HepG2 (cell line): ENCODE data around the gene PTPRCAP. TPM values are rescaled to one million over a fixed set of nuclear protein-coding genes. Genes with fewer than 3 reads are reported as not detected.
A peak's percentile ranks its signal among the peaks of the same experiment; 100 is the strongest.

Experiments
- ATAC-seq: fragments of 200-7000 bp; cut with Tn5 transposase; 3 replicates; pipeline ENCODE4 v1.9.1; 2020; ENCODE audit warnings: mild to moderate bottlenecking, moderate library complexity
- BruUV-seq: library from RNA; stranded (reverse); fragments of 400-500 nt; replicated peaks from 2 replicates; lab custom pipeline; 2021; lab: Mats Ljungman, UMichigan
- CTCF ChIA-PET: fragments of 300-600 bp; formaldehyde crosslinking; extraction: SDS; loops from one replicate; lab custom pipeline; 2021; ENCODE audit warnings: low total read pairs, inconsistent platforms, low intra/inter-chr PET ratio; lab: Yijun Ruan, JAX
- POLR2A ChIA-PET: fragments of 350-600 bp; sonication (Branson Sonifier 250); formaldehyde crosslinking; loops from one replicate; lab custom pipeline; 2020; ENCODE audit warnings: antibody characterized with exemption, inconsistent platforms; lab: Yijun Ruan, JAX
- DNase-seq: peaks from one replicate; pipeline ENCODE4 v3.0.0-alpha.2; 2015; ENCODE audit warnings: low spot score
- FAIRE-seq: peaks from 3 replicates; lab custom pipeline; 2011; peaks lifted over from hg19 to GRCh38; lab: Jason Lieb, UNC
- H2AFZ ChIP-seq: one replicate; pipeline ENCODE4 v1.6.1; 2011; ENCODE audit warnings: low read length, inconsistent platforms
- H3K27ac ChIP-seq: fragments of 300-600 bp; 3 replicates; pipeline ENCODE4 v1.8.0; 2011; ENCODE audit warnings: mixed run types, mild to moderate bottlenecking, mixed read lengths, low read length, inconsistent platforms; ENCODE audit not compliant: insufficient read depth; ENCODE audit errors: extremely low read length
- H3K27me3 ChIP-seq, 2 experiments: fragments of 200-600 bp in 1 of 2; 2 replicates in 1 of 2; 3 replicates in 1 of 2; pipeline versions ENCODE4 v1.6.0 to v1.8.0; 2011; ENCODE audit warnings: low read length in 2 of 2, mild to moderate bottlenecking in 2 of 2, moderate library complexity in 2 of 2, inconsistent platforms in 1 of 2; ENCODE audit not compliant: insufficient read depth in 2 of 2, control insufficient read depth in 1 of 2
- H3K36me3 ChIP-seq, 2 experiments: fragments of 200-600 bp in 1 of 2; replicated peaks in 1 of 2; 2 replicates in 1 of 2; 3 replicates in 1 of 2; pipeline versions ENCODE4 v1.5.1 to v1.8.0; 2011; ENCODE audit warnings: low read length in 2 of 2, inconsistent platforms in 1 of 2; ENCODE audit not compliant: insufficient read depth in 2 of 2, control insufficient read depth in 1 of 2
- H3K4me1 ChIP-seq: 2 replicates; pipeline ENCODE4 v1.5.1; 2012; ENCODE audit warnings: low read length, inconsistent platforms; ENCODE audit not compliant: insufficient read depth
- H3K4me2 ChIP-seq: 2 replicates; pipeline ENCODE4 v1.6.0; 2011; ENCODE audit warnings: low read depth, low read length, inconsistent platforms
- H3K4me3 ChIP-seq, 3 experiments: fragments of 200-600 bp in 1 of 3; sonication (generic), shearing (Covaris generic) in 1 of 3; replicated peaks in 1 of 3; 2 replicates each; pipeline ENCODE4 v1.5.1; 2011 to 2016; ENCODE audit warnings: low read length in 3 of 3, inconsistent platforms in 2 of 3, low read depth in 2 of 3, mild to moderate bottlenecking in 2 of 3, control low read depth in 1 of 3, mixed read lengths in 1 of 3; ENCODE audit not compliant: insufficient read depth in 1 of 3
- H3K79me2 ChIP-seq: one replicate; pipeline ENCODE4 v1.6.1; 2011; ENCODE audit warnings: low read length, inconsistent platforms; ENCODE audit not compliant: insufficient read depth
- H3K9ac ChIP-seq: 2 replicates; pipeline ENCODE4 v1.6.0; 2011; ENCODE audit warnings: mild to moderate bottlenecking, low read depth, low read length, inconsistent platforms; ENCODE audit not compliant: insufficient read depth
- H3K9me3 ChIP-seq: 2 replicates; pipeline ENCODE4 v1.5.1; 2012; ENCODE audit warnings: mild to moderate bottlenecking, low read length
- H4K20me1 ChIP-seq: 2 replicates; pipeline ENCODE4 v1.6.0; 2011; ENCODE audit warnings: inconsistent platforms, mild to moderate bottlenecking, low read length, moderate library complexity; ENCODE audit not compliant: insufficient read depth
- BCL6 ChIP-seq: IDR thresholded peaks from 2 replicates; pipeline ENCODE4 v1.6.1; 2016; ENCODE audit warnings: missing genetic modification reagents, missing compliant biosample characterization
- ESRRA ChIP-seq: sonication (generic); formaldehyde crosslinking; IDR thresholded peaks from 2 replicates; pipeline ENCODE4 v1.5.1; 2020; ENCODE audit warnings: mild to moderate bottlenecking, low read depth, missing genetic modification reagents
- HNF4A ChIP-seq: sonication (generic); formaldehyde crosslinking; IDR thresholded peaks from 2 replicates; pipeline ENCODE4 v1.4.0; 2020; ENCODE audit warnings: missing genetic modification reagents
- KLF16 ChIP-seq, 2 experiments: sonication (generic) in 1 of 2; formaldehyde crosslinking in 1 of 2; IDR thresholded peaks; 2 replicates each; pipeline versions ENCODE4 v1.6.1 to v1.8.0; 2016 to 2023; ENCODE audit warnings: missing genetic modification reagents in 2 of 2, missing compliant biosample characterization in 1 of 2
- NCOR1 ChIP-seq: fragments of 200-600 bp; sonication (generic); IDR thresholded peaks from 2 replicates; pipeline ENCODE4 v1.7.0; 2017; ENCODE audit warnings: antibody characterized with exemption, low read length, borderline replicate concordance
- NR2C2 ChIP-seq: sonication (generic); formaldehyde crosslinking; IDR thresholded peaks from 2 replicates; pipeline ENCODE4 v1.4.0; 2020; ENCODE audit warnings: missing genetic modification reagents, mild to moderate bottlenecking, moderate library complexity, borderline replicate concordance
- NR2F1 ChIP-seq, 2 experiments: fragments of 450-650 bp in 1 of 2; formaldehyde crosslinking in 1 of 2; IDR thresholded peaks; 2 replicates each; pipeline versions ENCODE4 v1.5.0 to v1.6.1; 2016 to 2020; ENCODE audit warnings: mild to moderate bottlenecking in 1 of 2, missing compliant biosample characterization in 1 of 2, missing genetic modification reagents in 1 of 2, moderate library complexity in 1 of 2
- NR2F2 ChIP-seq: IDR thresholded peaks from 2 replicates; pipeline ENCODE4 v1.6.1; 2012; ENCODE audit warnings: low read depth, inconsistent platforms, borderline replicate concordance
- NR2F6 ChIP-seq, 2 experiments: IDR thresholded peaks; 2 replicates each; pipeline ENCODE4 v1.6.1; 2016; ENCODE audit warnings: antibody characterized with exemption in 1 of 2, mild to moderate bottlenecking in 1 of 2
- RARA ChIP-seq: IDR thresholded peaks from 2 replicates; pipeline ENCODE4 v1.6.1; 2016; ENCODE audit warnings: missing genetic modification reagents, missing compliant biosample characterization
- RXRB ChIP-seq: IDR thresholded peaks from 2 replicates; pipeline ENCODE4 v1.6.1; 2016; ENCODE audit warnings: borderline replicate concordance, missing genetic modification reagents, missing compliant biosample characterization
- SATB2 ChIP-seq: sonication (generic); formaldehyde crosslinking; IDR thresholded peaks from 2 replicates; pipeline ENCODE4 v1.5.0; 2020; ENCODE audit warnings: missing genetic modification reagents
- ZFP41 ChIP-seq: sonication (generic); formaldehyde crosslinking; IDR thresholded peaks from 2 replicates; pipeline ENCODE4 v1.4.0; 2020; ENCODE audit warnings: mild to moderate bottlenecking, missing genetic modification reagents, borderline replicate concordance
- ZNF326 ChIP-seq: sonication (generic); formaldehyde crosslinking; IDR thresholded peaks from 2 replicates; pipeline ENCODE4 v1.4.0; 2020; ENCODE audit warnings: missing genetic modification reagents, borderline replicate concordance
- ZNF546 ChIP-seq: sonication (generic); formaldehyde crosslinking; conservative IDR thresholded peaks from 2 replicates; pipeline ENCODE4 v1.8.1; 2023; ENCODE audit warnings: mild to moderate bottlenecking, missing genetic modification reagents
- ZSCAN20 ChIP-seq: sonication (generic); formaldehyde crosslinking; IDR thresholded peaks from 2 replicates; pipeline ENCODE4 v1.4.0; 2020; ENCODE audit warnings: missing genetic modification reagents, mild to moderate bottlenecking, borderline replicate concordance
- WGBS: methylation state at CpG from one replicate; pipeline ENCODE4 v1.1.6; 2017; ENCODE audit warnings: low lambda C conversion rate; 5-methylcytosine and 5-hydroxymethylcytosine counted together
- in situ Hi-C: cut with HindIII; loops from 2 replicates; pipeline ENCODE4 v1.10.0; 2017; ENCODE audit warnings: low pct_unique_long_range_greater_than_20kb; ENCODE audit not compliant: extremely low pct_ligation_motif_present
- intact Hi-C: fragments of 100-400 bp; cut with micrococcal nuclease; formaldehyde crosslinking; loops from one replicate; pipeline ENCODE4 v1.10.0; 2022; ENCODE audit not compliant: unreplicated experiment
- polyA plus RNA-seq, 8 experiments: library from polyadenylated mRNA; depleted of rRNA in 3 of 8; stranded (reverse) in 7 of 8; unstranded in 1 of 8; fragments of >200 nt; fragmentation: Illumina TruSeq in 4 of 8; extraction: Trizol in 4 of 8; gene quantifications; 2 replicates each; pipeline versions ENCODE4 v1.2.1 to v1.2.3, GENCODE V29; 2011 to 2016; ENCODE audit warnings: low read depth in 4 of 8, missing spikeins in 1 of 8, mixed read lengths in 1 of 8; ENCODE audit not compliant: insufficient read depth in 1 of 8
- total RNA-seq, 5 experiments: library from RNA; depleted of rRNA; stranded (reverse); fragments of >200 nt; fragmentation: Illumina TruSeq; extraction: Trizol; gene quantifications; 2 replicates each; pipeline ENCODE4 v1.2.3, GENCODE V29; 2016; ENCODE audit warnings: low read depth in 1 of 5
- TF ChIP-seq, protein P1 (sequence below): sonication (generic); formaldehyde crosslinking; IDR thresholded peaks from 2 replicates; pipeline ENCODE4 v1.4.0; 2020; ENCODE audit warnings: mild to moderate bottlenecking, missing genetic modification reagents
- TF ChIP-seq, protein P2 (sequence below): sonication (generic); formaldehyde crosslinking; IDR thresholded peaks from 2 replicates; pipeline ENCODE4 v1.5.1; 2020; ENCODE audit warnings: missing genetic modification reagents, mild to moderate bottlenecking, borderline replicate concordance

Gene PTPRCAP
- total and polyA plus RNA-seq, 2 of the 13 experiments (the other 11 are each of a cell fraction or from before 2014, with no cell fraction given) = 0.60 to 0.70 TPM

DNA sequence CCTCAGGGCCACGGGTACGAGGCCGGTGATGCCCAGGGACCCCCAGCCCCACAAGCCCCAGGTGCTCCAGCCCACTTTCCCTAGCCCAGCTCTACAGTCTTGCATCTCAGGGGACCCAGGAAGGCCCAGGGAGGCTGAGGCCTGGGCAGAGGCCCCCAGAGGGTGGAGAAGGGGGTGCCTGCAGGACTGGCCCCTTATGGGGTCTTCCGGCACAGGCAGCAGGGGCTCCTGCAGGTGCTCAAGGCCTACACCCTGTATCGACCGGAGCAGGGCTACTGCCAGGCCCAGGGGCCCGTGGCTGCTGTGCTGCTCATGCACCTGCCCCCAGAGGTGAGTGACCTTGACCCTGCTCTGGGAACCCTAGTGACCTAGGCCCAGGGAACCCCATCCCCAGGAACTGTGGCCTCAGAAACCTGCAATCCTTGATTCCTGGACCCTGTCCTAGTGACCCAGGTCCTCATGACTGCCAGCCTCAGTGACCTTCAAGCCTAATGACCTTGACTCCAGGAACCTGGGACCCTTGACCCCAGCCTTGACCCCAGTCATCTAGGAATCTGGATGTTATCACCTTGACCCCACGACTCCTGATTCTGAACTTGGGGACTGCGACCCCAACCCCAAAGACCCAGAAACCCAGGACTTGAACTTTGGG, 31.7 kb downstream of the PTPRCAP start:
- Histone ChIP-seq H3K9me3 (no peaks in the 10 kb centered on the region), H3K4me3 (no peak overlapping the region), H3K36me3 (no peaks in the 10 kb centered on the region), H3K4me2 (no peak overlapping the region), H3K27ac (no peak overlapping the region), H3K9ac (no peak overlapping the region), H4K20me1 (no peaks in the 10 kb centered on the region), H3K27me3 (peaks cover 2 to 7% of the 10 kb centered on the region in 2 experiments; a peak in 1 of 5 replicates), H3K79me2 (peaks cover 5% of the 10 kb centered on the region), H2AFZ (no peak overlapping the region), H3K4me1 (peaks cover 61% of the 10 kb centered on the region)
- intact Hi-C loops (no loop called here), in situ Hi-C loops (no loop called here)
- DNase-seq = no peak
- no peak for ATAC-seq
- WGBS = no CpG with 5 or more reads among the region's 9 CpGs
- BruUV-seq = no TSS peak
- POLR2A ChIA-PET = interaction anchor here (6.2 kb wide), 1 partner anchor 14 kb away, joined by 78 read pairs; no protein-coding TSS in a partner anchor
- no peak for FAIRE-seq
- CTCF ChIA-PET = no interaction called here
- TF ChIP-seq NR2F6 (IDR thresholded peaks at IDR 0.05) = peak; percentile 73; the same call in 1 of the 2 replicates
- peak; percentile 70 for TF ChIP-seq NR2F6 (CRISPR knock-in tag; IDR thresholded peaks at IDR 0.05)
- no peak for TF ChIP-seq ZNF326 (CRISPR knock-in tag)
- peak; percentile 79 for TF ChIP-seq RARA (CRISPR knock-in tag)
- peak; percentile 86 for TF ChIP-seq BCL6 (CRISPR knock-in tag)
- 0 out of 2 replicates have a peak, but pooled peaks have one; percentile 61 for TF ChIP-seq NR2F2
- TF ChIP-seq, protein P1, sequence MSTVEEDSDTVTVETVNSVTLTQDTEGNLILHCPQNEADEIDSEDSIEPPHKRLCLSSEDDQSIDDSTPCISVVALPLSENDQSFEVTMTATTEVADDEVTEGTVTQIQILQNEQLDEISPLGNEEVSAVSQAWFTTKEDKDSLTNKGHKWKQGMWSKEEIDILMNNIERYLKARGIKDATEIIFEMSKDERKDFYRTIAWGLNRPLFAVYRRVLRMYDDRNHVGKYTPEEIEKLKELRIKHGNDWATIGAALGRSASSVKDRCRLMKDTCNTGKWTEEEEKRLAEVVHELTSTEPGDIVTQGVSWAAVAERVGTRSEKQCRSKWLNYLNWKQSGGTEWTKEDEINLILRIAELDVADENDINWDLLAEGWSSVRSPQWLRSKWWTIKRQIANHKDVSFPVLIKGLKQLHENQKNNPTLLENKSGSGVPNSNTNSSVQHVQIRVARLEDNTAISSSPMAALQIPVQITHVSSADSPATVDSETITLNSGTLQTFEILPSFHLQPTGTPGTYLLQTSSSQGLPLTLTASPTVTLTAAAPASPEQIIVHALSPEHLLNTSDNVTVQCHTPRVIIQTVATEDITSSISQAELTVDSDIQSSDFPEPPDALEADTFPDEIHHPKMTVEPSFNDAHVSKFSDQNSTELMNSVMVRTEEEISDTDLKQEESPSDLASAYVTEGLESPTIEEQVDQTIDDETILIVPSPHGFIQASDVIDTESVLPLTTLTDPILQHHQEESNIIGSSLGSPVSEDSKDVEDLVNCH (CRISPR knock-in tag) = no peak
- no peak for TF ChIP-seq ZNF546
- peak; percentile 47 for TF ChIP-seq HNF4A
- TF ChIP-seq, protein P2, sequence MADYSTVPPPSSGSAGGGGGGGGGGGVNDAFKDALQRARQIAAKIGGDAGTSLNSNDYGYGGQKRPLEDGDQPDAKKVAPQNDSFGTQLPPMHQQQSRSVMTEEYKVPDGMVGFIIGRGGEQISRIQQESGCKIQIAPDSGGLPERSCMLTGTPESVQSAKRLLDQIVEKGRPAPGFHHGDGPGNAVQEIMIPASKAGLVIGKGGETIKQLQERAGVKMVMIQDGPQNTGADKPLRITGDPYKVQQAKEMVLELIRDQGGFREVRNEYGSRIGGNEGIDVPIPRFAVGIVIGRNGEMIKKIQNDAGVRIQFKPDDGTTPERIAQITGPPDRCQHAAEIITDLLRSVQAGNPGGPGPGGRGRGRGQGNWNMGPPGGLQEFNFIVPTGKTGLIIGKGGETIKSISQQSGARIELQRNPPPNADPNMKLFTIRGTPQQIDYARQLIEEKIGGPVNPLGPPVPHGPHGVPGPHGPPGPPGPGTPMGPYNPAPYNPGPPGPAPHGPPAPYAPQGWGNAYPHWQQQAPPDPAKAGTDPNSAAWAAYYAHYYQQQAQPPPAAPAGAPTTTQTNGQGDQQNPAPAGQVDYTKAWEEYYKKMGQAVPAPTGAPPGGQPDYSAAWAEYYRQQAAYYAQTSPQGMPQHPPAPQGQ (CRISPR knock-in tag) = no peak
- peak; percentile 59 for TF ChIP-seq NR2C2 (CRISPR knock-in tag)
- no peak for TF ChIP-seq SATB2 (CRISPR knock-in tag)
- TF ChIP-seq KLF16 (CRISPR knock-in tag; IDR thresholded peaks at IDR 0.05) = no peak
- no peak for TF ChIP-seq ZSCAN20 (CRISPR knock-in tag)
- no peak for TF ChIP-seq ZFP41 (CRISPR knock-in tag)
- 0 out of 2 replicates have a peak, but pooled peaks have one; percentile 31 for TF ChIP-seq NCOR1
- peak; percentile 89 for TF ChIP-seq ESRRA
- TF ChIP-seq RXRB (CRISPR knock-in tag) = 0 out of 2 replicates have a peak, but pooled peaks have one; percentile 28
- peak in 1 of 2 experiments; percentile 69; a peak in 2 of 4 replicates for TF ChIP-seq NR2F1 (CRISPR knock-in tag; IDR thresholded peaks at IDR 0.05)
